MM.1S (cell line): ENCODE results near the gene UNKL.

ENCODE experiments used
- CTCF ChIP-seq: fragments of 300-600 bp; sonication (generic); IDR thresholded peaks from 2 replicates; pipeline ENCODE4 v1.5.1; 2016; ENCODE audit warnings: antibody characterized with exemption, low read length, mixed read lengths
- EZH2 ChIP-seq: fragments of 300-600 bp; sonication (generic); optimal IDR thresholded peaks from 2 replicates; pipeline ENCODE3; 2017; ENCODE audit warnings: low read depth, mild to moderate bottlenecking, antibody characterized with exemption, low read length, mixed read lengths
- EZH2phosphoT487 ChIP-seq: fragments of 300-600 bp; sonication (generic); IDR thresholded peaks from 2 replicates; pipeline ENCODE4 v1.6.1; 2018; ENCODE audit warnings: antibody characterized with exemption, low read length

- TF ChIP-seq CTCF (no peak), EZH2 (no peak), EZH2phosphoT487 (no peak)
These were observed 67.1 kb downstream of the UNKL start for GRCh38 chr16:1347286-1347855.
